ENCODE results near the gene PIP4K2A.

DNA sequence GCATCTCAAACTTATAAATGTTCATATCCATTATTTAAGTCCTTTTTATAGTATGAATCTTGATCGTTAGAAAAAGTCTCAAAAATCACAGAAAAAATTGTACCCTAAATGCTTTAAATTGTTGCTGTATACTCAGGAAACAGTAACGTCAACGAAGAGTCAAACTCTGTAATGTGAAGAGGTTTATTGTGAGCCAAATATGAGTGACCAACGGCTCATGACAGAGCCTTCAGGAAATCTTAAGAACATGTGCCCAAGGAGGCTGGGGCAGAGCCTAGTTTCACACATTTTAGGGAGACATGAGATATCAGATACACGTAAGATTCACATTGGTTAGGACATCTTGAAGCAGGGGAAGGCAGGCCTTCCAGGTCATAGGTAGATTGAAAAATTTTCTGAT lies 86.1 kb downstream of the PIP4K2A start:
- TF ChIP-seq, protein P1, sequence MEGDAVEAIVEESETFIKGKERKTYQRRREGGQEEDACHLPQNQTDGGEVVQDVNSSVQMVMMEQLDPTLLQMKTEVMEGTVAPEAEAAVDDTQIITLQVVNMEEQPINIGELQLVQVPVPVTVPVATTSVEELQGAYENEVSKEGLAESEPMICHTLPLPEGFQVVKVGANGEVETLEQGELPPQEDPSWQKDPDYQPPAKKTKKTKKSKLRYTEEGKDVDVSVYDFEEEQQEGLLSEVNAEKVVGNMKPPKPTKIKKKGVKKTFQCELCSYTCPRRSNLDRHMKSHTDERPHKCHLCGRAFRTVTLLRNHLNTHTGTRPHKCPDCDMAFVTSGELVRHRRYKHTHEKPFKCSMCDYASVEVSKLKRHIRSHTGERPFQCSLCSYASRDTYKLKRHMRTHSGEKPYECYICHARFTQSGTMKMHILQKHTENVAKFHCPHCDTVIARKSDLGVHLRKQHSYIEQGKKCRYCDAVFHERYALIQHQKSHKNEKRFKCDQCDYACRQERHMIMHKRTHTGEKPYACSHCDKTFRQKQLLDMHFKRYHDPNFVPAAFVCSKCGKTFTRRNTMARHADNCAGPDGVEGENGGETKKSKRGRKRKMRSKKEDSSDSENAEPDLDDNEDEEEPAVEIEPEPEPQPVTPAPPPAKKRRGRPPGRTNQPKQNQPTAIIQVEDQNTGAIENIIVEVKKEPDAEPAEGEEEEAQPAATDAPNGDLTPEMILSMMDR (IDR thresholded peaks at IDR 0.05): no peak
- no peak for TF ChIP-seq POLR2A (IDR thresholded peaks at IDR 0.05)
